ENCODE data around the gene FILIP1L. TPM values are rescaled to one million over a fixed set of nuclear protein-coding genes. Genes with fewer than 3 reads are reported as not detected.

FILIP1L gene
- total RNA-seq, 4 donors from 2014 or later = 26.7 to 46.3 (median 30.8) TPM

- no peak overlapping the region for H3K27ac ChIP-seq
- 90 to 94% methylated on average over 8 of the region's 8 CpGs for WGBS, 2 donors
Measured at GRCh38 chr3:100001526-100002270, 112.6 kb downstream of the FILIP1L start.

GRCh38 chr3:100001083-100001482, 113.2 kb downstream of the FILIP1L start:
- Histone ChIP-seq H3K27ac (no peak overlapping the region), H3K4me1 (peaks cover 0 to 9% (median 5%) of the 10 kb centered on the region in 4 donors), H3K27me3 (no peaks in the 10 kb centered on the region), H3K9me3 (no peaks in the 10 kb centered on the region), H3K4me3 (no peak overlapping the region), H3K36me3 (no peaks in the 10 kb centered on the region)
- DNase-seq (ENCODE audit: low spot score in 2 of 2) = no peak
- no peak for TF ChIP-seq POLR2A (IDR thresholded peaks at IDR 0.05)
- TF ChIP-seq EP300 (IDR thresholded peaks at IDR 0.05) = no peak
- no peak for TF ChIP-seq CTCF (IDR thresholded peaks at IDR 0.05)
- 94 to 99% methylated on average over 3 of the region's 3 CpGs for WGBS, 2 donors

More at GRCh38 chr3:100001526-100002270, 112.6 kb downstream of the FILIP1L start:
- no peak for DNase-seq (ENCODE audit: low spot score in 2 of 2)
- H3K4me1 ChIP-seq = peaks cover 0 to 15% (median 11%) of the 10 kb centered on the region in 4 donors
- H3K4me3 ChIP-seq = no peak overlapping the region
- H3K36me3 ChIP-seq = no peaks in the 10 kb centered on the region
- H3K27me3 ChIP-seq = no peaks in the 10 kb centered on the region
- TF ChIP-seq EP300 (IDR thresholded peaks at IDR 0.05) = no peak
- TF ChIP-seq CTCF (IDR thresholded peaks at IDR 0.05) = no peak
- TF ChIP-seq POLR2A (IDR thresholded peaks at IDR 0.05) = no peak
- H3K9me3 ChIP-seq = no peaks in the 10 kb centered on the region

- no peaks in the 10 kb centered on the region for H3K27me3 ChIP-seq
- H3K27ac ChIP-seq = no peak overlapping the region
- TF ChIP-seq POLR2A (IDR thresholded peaks at IDR 0.05) (no peak), EP300 (IDR thresholded peaks at IDR 0.05) (no peak), CTCF (IDR thresholded peaks at IDR 0.05) (no peak)
- no peaks in the 10 kb centered on the region for H3K9me3 ChIP-seq
- WGBS, 2 donors = 93 to 96% methylated on average over 2 of the region's 2 CpGs
- H3K4me3 ChIP-seq = no peak overlapping the region
- H3K36me3 ChIP-seq = peaks cover 0 to 5% (median 0%) of the 10 kb centered on the region in 3 donors
- no peak for DNase-seq (ENCODE audit: low spot score in 2 of 2)
- H3K4me1 ChIP-seq = no peaks in the 10 kb centered on the region
Measured at GRCh38 chr3:99999536-99999935, 114.8 kb downstream of the FILIP1L start.

- no peak for TF ChIP-seq EP300 (IDR thresholded peaks at IDR 0.05)
- TF ChIP-seq CTCF (IDR thresholded peaks at IDR 0.05) = no peak
- no peak for TF ChIP-seq POLR2A (IDR thresholded peaks at IDR 0.05)
- peaks cover 0 to 5% (median 0%) of the 10 kb centered on the region in 3 donors for H3K36me3 ChIP-seq
Measured at GRCh38 chr3:99997293-99997692, 117.0 kb downstream of the FILIP1L start.

GRCh38 chr3:99990179-99990578, 124.1 kb downstream of the FILIP1L start:
- TF ChIP-seq CTCF (IDR thresholded peaks at IDR 0.05) (no peak), POLR2A (IDR thresholded peaks at IDR 0.05) (no peak), EP300 (IDR thresholded peaks at IDR 0.05) (no peak)
- Histone ChIP-seq H3K4me3 (no peak overlapping the region), H3K36me3 (no peaks in the 10 kb centered on the region), H3K27ac (no peak overlapping the region), H3K4me1 (no peaks in the 10 kb centered on the region), H3K9me3 (peaks cover 0 to 10% (median 2%) of the 10 kb centered on the region in 4 donors), H3K27me3 (no peaks in the 10 kb centered on the region)
- 80 to 100% methylated on average over 1 of the region's 1 CpG for WGBS, 2 donors
- no peak for DNase-seq (ENCODE audit: low spot score in 2 of 2)

More at GRCh38 chr3:99997293-99997692, 117.0 kb downstream of the FILIP1L start:
- DNase-seq (ENCODE audit: low spot score in 2 of 2) = no peak
- Histone ChIP-seq H3K4me1 (no peaks in the 10 kb centered on the region), H3K27ac (no peak overlapping the region), H3K4me3 (no peak overlapping the region), H3K9me3 (peaks cover 0 to 10% (median 2%) of the 10 kb centered on the region in 4 donors), H3K27me3 (no peaks in the 10 kb centered on the region)
- WGBS, 2 donors = 76 to 78% methylated on average over 2 of the region's 2 CpGs
